ENCODE measurements around the gene BRAT1.

The BRAT1 gene

DNA sequence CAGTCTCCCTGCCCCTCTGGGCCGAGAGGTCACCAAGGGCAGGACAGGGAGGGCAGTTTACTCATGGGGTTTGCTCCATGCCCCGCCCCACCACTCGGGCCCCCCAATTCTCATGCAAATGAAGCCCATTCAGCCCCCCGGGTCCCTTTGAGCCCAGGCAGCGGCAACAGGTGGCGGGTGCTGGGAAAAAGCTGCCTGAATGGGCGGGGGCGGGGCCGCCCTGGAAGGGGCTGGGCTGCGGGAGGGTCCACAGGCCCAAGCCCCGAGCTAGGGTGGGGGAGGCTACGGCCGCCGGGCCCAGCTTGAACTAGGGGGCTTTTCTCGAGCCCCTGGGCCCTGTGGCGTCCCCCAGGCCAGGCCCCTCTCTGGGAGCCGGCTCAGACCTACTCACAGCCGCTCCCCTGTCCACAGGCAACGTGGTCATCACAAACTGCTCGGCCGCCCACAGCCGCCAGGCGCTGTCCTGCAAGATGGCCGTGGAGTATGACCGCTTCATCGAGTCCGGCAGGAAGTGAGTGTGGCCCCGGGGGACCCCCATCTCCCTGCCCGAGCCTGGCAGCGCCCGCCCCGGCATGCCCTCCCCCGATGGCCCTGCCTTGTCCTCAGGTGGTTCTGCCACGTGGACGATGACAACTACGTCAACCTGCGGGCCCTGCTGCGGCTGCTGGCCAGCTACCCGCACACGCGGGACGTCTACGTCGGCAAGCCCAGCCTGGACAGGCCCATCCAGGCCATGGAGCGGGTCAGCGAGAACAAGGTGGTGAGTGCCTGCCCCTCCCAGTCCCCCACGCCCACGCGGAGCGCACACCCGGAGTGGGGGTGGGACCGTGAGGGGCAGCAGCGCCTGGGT lies 30.3 kb downstream of the BRAT1 start:
- peak overlapping the region; percentile 99 for H3K27ac ChIP-seq
- no peak for TF ChIP-seq ZFX (IDR thresholded peaks at IDR 0.05)
- TF ChIP-seq, protein P1, sequence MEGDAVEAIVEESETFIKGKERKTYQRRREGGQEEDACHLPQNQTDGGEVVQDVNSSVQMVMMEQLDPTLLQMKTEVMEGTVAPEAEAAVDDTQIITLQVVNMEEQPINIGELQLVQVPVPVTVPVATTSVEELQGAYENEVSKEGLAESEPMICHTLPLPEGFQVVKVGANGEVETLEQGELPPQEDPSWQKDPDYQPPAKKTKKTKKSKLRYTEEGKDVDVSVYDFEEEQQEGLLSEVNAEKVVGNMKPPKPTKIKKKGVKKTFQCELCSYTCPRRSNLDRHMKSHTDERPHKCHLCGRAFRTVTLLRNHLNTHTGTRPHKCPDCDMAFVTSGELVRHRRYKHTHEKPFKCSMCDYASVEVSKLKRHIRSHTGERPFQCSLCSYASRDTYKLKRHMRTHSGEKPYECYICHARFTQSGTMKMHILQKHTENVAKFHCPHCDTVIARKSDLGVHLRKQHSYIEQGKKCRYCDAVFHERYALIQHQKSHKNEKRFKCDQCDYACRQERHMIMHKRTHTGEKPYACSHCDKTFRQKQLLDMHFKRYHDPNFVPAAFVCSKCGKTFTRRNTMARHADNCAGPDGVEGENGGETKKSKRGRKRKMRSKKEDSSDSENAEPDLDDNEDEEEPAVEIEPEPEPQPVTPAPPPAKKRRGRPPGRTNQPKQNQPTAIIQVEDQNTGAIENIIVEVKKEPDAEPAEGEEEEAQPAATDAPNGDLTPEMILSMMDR (conservative IDR thresholded peaks at IDR 0.05): no peak

DNA sequence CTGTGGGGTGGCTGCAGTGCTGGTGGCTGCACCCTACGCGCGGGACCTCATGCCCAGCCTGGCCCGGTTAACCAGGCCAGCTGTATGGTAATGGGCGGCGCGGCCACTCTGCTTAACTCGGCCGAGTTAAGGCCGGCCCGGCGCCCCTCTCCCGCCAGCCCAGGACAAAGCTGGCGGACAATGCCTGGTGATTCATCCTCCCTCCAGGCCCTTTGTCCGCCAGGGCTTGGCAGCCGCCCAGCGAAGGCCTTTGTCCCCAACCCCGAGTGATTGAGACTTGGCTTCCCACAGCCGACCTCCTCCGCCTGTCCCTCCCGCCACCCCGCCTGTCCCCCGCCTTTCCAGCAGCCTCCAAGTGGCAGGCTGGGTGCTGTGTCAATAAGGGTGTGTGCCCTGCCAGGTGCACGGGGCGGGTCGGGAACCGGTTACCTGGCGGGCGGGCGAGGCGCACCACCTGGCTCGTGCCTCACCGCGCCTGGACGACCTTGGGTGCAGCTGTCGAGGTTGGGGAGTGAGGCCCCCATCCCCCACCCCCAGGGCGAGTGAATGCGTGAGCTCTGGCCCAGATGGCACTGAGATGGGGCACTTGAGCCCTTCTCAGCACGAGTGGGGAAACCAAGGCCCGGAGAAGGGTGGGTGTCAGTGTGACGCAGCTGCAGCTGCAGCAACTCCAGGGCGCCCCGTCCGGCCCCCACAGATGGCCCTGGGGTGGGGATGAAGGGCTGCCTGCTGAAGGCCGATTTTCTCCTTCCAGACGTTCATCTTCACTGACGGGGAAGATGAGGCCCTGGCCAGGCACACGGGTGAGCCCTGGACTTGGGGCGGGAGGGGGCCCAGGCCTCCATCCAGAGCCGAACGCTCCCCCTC lies 31.1 kb downstream of the BRAT1 start:
- peak overlapping the region; percentile 99 for H3K27ac ChIP-seq
- TF ChIP-seq, protein P1 (conservative IDR thresholded peaks at IDR 0.05): no peak
- 0 out of 2 replicates have a peak, but pooled peaks have one; percentile 12 for TF ChIP-seq ZFX (IDR thresholded peaks at IDR 0.05)

DNA sequence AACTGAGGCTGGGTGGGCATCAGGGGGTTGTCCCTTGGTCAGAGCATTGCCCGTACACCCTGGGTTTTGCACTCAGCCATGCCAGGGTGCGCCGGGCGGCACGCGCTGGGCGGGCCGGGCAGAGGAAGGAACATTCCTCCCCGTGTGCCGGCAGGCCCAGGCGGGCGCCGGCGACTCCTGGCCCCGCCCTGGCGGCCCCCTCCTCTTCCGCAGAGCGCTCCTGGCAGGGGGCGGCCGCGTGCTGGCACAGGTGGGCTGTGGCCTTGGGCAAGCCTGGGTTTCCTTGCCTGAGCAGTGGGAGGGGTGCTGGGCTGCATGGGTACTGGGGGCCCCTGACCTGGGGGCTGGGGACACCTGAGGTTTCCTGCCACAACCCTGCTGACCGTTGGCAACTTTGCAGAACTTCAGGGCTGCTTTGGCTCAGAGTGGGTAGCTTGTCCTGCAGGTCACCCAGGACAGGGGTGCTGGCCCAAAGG lies 31.8 kb downstream of the BRAT1 start:
- TF ChIP-seq ZFX (IDR thresholded peaks at IDR 0.05): peak; percentile 56; the same call in 1 of the 2 replicates
- TF ChIP-seq, protein P1 (conservative IDR thresholded peaks at IDR 0.05): no peak
- peak overlapping the region; percentile 99 for H3K27ac ChIP-seq

DNA sequence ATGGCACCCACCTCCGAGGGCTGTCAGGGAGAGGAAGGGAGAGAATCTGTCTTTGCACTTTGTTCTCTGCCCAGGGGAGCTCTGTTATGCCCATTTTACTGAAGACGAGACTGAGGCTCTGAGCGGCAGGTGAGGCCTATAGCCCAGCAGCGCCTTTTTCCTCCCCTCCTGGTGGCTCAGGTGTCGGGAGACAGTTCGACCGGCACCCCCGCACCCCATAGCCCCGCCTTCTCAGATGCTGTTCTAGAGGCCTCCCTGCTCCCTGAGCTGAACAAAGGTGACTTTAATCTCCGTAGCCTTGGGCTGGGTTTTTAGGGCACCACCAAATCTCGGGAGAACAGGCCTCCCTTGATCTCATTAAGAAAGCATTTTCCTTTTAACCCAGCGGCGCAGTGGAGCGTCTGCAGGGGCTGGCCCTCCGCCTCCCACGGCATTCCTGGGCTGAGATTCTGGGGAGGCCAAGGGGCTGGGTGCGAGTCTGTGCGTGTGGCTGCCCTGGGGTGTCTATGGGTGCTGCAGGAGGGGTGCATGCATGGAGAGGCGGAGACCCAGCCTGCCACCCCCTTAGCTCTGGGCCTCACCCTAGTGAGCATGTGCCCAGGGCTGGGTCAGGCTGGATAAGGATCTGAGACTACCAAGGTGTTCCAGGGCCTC lies 32.4 kb downstream of the BRAT1 start:
- no peak for TF ChIP-seq ZFX (IDR thresholded peaks at IDR 0.05)
- TF ChIP-seq, protein P1 (conservative IDR thresholded peaks at IDR 0.05): no peak
- peak overlapping the region; percentile 99 for H3K27ac ChIP-seq

DNA sequence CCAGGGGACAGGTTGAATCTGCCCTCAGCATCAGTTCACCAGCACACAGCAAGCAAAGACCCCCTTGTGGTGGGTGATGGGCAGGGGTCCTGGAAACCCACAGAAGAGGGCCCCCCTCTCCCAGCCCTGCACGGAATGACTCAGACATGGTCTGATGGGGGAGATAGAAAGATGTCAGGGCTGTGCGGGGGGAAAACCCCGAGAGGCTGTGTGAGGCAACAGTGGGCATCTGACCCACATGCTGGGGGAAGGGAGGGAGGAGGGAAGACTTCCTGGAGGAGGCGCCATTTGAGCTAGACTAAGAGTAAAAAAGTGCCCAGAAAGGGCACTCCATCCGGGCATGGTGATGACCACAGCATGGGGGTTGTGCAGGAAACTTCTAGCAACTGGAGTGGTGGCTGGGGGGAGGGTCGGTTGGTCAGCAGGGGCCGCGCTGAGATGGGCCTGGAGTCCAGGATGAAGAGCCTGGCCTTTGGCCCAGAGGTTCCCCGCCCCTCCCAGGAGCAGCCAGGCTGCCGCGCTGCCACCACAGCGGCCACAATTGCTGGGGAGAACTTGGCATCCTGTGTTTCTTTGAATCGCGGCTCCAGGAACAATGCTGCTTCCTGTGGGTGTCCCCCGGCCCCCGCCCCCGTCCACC lies 33.3 kb downstream of the BRAT1 start:
- TF ChIP-seq, protein P1 (conservative IDR thresholded peaks at IDR 0.05): no peak
- no peak for TF ChIP-seq ZFX (IDR thresholded peaks at IDR 0.05)
- peak overlapping the region; percentile 99 for H3K27ac ChIP-seq

DNA sequence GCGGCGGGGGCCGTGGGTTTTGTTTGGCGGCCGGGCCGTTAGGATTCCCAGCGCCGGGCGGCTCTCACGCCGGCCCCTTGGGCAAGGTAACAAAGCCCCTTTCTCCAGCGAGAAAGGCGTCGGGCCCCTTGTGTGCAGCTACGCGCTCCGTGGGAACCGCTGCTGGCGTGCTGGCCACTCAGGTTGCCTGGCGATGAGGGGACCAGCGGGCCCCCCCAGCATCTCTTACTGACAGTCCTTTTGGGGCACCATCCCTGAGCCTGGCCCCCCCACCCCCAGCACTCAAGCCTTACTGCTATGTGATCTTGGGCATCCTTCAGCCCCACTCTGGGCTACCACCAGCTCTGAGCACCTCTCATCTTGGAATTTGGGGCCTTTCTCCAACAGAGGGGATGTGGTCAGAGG lies 34.0 kb downstream of the BRAT1 start:
- TF ChIP-seq, protein P1 (conservative IDR thresholded peaks at IDR 0.05): no peak
- TF ChIP-seq ZFX (IDR thresholded peaks at IDR 0.05): no peak
- H3K27ac ChIP-seq: peak overlapping the region; percentile 99
